ENCODE results near the gene DHRS3.

The DHRS3 gene

GRCh38 chr1:12537294-12537693 lies 80.7 kb downstream of the DHRS3 start:
- H3K27ac ChIP-seq (ENCODE audit: low read depth, low read length) = no peak overlapping the region
- H2AFZ ChIP-seq (ENCODE audit: low read length, unreplicated experiment) = no peak overlapping the region
- H3K4me1 ChIP-seq (ENCODE audit: control insufficient read depth, insufficient read depth, low read length, unreplicated experiment) = peaks cover 5% of the 10 kb centered on the region
- no peak overlapping the region for H3K4me3 ChIP-seq (ENCODE audit: low read depth, low read length)
- peaks cover 9% of the 10 kb centered on the region; the same call in 1 of the 2 replicates for H3K27me3 ChIP-seq (ENCODE audit: insufficient read depth, low read length)
- no peaks in the 10 kb centered on the region for H3K36me3 ChIP-seq (ENCODE audit: insufficient read depth, low read length)
- no peaks in the 10 kb centered on the region for H3K79me2 ChIP-seq (ENCODE audit: control insufficient read depth, insufficient read depth, low read length, unreplicated experiment)

- H3K27ac ChIP-seq (ENCODE audit: low read depth, low read length) = no peak overlapping the region
- no peak overlapping the region for H2AFZ ChIP-seq (ENCODE audit: low read length, unreplicated experiment)
- H3K4me3 ChIP-seq (ENCODE audit: low read depth, low read length) = no peak overlapping the region
- no peaks in the 10 kb centered on the region for H3K36me3 ChIP-seq (ENCODE audit: insufficient read depth, low read length)
- H3K4me1 ChIP-seq (ENCODE audit: control insufficient read depth, insufficient read depth, low read length, unreplicated experiment) = peaks cover 5% of the 10 kb centered on the region
- H3K79me2 ChIP-seq (ENCODE audit: control insufficient read depth, insufficient read depth, low read length, unreplicated experiment) = no peaks in the 10 kb centered on the region
- H3K27me3 ChIP-seq (ENCODE audit: insufficient read depth, low read length) = peaks cover 9% of the 10 kb centered on the region; the same call in 1 of the 2 replicates
Measured at GRCh38 chr1:12536023-12536639, 81.9 kb downstream of the DHRS3 start.

- H3K4me1 ChIP-seq (ENCODE audit: control insufficient read depth, insufficient read depth, low read length, unreplicated experiment) = peaks cover 10% of the 10 kb centered on the region
- peaks cover 8% of the 10 kb centered on the region; the same call in 1 of the 2 replicates for H3K27me3 ChIP-seq (ENCODE audit: insufficient read depth, low read length)
- no peaks in the 10 kb centered on the region for H3K36me3 ChIP-seq (ENCODE audit: insufficient read depth, low read length)
- no peak overlapping the region for H3K27ac ChIP-seq (ENCODE audit: low read depth, low read length)
- no peak overlapping the region for H2AFZ ChIP-seq (ENCODE audit: low read length, unreplicated experiment)
- no peak overlapping the region for H3K4me3 ChIP-seq (ENCODE audit: low read depth, low read length)
- no peaks in the 10 kb centered on the region for H3K79me2 ChIP-seq (ENCODE audit: control insufficient read depth, insufficient read depth, low read length, unreplicated experiment)
Measured at GRCh38 chr1:12532405-12533315, 85.3 kb downstream of the DHRS3 start.

GRCh38 chr1:12531179-12531499 lies 86.9 kb downstream of the DHRS3 start:
- Histone ChIP-seq H3K79me2 (ENCODE audit: control insufficient read depth, insufficient read depth, low read length, unreplicated experiment) (no peaks in the 10 kb centered on the region), H3K4me1 (ENCODE audit: control insufficient read depth, insufficient read depth, low read length, unreplicated experiment) (peaks cover 10% of the 10 kb centered on the region), H3K27ac (ENCODE audit: low read depth, low read length) (no peak overlapping the region), H3K4me3 (ENCODE audit: low read depth, low read length) (no peak overlapping the region), H2AFZ (ENCODE audit: low read length, unreplicated experiment) (no peak overlapping the region), H3K36me3 (ENCODE audit: insufficient read depth, low read length) (no peaks in the 10 kb centered on the region), H3K27me3 (ENCODE audit: insufficient read depth, low read length) (peaks cover 3% of the 10 kb centered on the region; the same call in 1 of the 2 replicates)

GRCh38 chr1:12530462-12531178 lies 87.4 kb downstream of the DHRS3 start:
- Histone ChIP-seq H3K36me3 (ENCODE audit: insufficient read depth, low read length) (no peaks in the 10 kb centered on the region), H3K4me3 (ENCODE audit: low read depth, low read length) (no peak overlapping the region), H3K4me1 (ENCODE audit: control insufficient read depth, insufficient read depth, low read length, unreplicated experiment) (peaks cover 12% of the 10 kb centered on the region), H3K79me2 (ENCODE audit: control insufficient read depth, insufficient read depth, low read length, unreplicated experiment) (no peaks in the 10 kb centered on the region), H3K27ac (ENCODE audit: low read depth, low read length) (no peak overlapping the region), H2AFZ (ENCODE audit: low read length, unreplicated experiment) (no peak overlapping the region), H3K27me3 (ENCODE audit: insufficient read depth, low read length) (peaks cover 2% of the 10 kb centered on the region; the same call in 1 of the 2 replicates)

DNA sequence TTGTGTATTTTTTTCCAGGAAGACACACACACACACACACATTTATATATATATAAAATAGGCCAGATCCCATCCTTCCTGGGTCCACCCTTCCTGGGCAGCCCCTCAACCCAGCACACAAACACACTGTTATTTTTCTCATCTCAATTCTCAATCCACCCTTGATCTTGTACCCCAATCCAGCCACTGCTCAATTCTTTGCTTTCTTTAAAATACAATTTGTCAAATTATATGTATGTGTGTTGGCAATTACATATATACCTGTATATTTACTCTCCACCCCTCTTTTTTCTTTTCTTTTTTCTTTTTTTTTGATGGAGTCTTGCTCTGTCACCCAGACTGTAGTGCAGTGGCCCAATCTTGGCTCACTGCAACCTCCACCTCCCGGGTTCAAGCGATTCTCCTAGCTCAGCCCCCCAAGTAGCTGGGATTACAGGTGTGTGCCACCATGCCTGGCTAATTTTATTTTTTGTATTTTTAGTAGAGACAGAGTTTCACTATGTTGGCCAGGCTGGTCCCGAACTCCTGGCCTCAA lies 88.3 kb downstream of the DHRS3 start:
- H3K79me2 ChIP-seq (ENCODE audit: control insufficient read depth, insufficient read depth, low read length, unreplicated experiment) = no peaks in the 10 kb centered on the region
- H3K4me1 ChIP-seq (ENCODE audit: control insufficient read depth, insufficient read depth, low read length, unreplicated experiment) = peaks cover 13% of the 10 kb centered on the region
- H3K27me3 ChIP-seq (ENCODE audit: insufficient read depth, low read length) = no peaks in the 10 kb centered on the region
- H2AFZ ChIP-seq (ENCODE audit: low read length, unreplicated experiment) = no peak overlapping the region
- H3K4me3 ChIP-seq (ENCODE audit: low read depth, low read length) = no peak overlapping the region
- H3K36me3 ChIP-seq (ENCODE audit: insufficient read depth, low read length) = no peaks in the 10 kb centered on the region
- no peak overlapping the region for H3K27ac ChIP-seq (ENCODE audit: low read depth, low read length)

DNA sequence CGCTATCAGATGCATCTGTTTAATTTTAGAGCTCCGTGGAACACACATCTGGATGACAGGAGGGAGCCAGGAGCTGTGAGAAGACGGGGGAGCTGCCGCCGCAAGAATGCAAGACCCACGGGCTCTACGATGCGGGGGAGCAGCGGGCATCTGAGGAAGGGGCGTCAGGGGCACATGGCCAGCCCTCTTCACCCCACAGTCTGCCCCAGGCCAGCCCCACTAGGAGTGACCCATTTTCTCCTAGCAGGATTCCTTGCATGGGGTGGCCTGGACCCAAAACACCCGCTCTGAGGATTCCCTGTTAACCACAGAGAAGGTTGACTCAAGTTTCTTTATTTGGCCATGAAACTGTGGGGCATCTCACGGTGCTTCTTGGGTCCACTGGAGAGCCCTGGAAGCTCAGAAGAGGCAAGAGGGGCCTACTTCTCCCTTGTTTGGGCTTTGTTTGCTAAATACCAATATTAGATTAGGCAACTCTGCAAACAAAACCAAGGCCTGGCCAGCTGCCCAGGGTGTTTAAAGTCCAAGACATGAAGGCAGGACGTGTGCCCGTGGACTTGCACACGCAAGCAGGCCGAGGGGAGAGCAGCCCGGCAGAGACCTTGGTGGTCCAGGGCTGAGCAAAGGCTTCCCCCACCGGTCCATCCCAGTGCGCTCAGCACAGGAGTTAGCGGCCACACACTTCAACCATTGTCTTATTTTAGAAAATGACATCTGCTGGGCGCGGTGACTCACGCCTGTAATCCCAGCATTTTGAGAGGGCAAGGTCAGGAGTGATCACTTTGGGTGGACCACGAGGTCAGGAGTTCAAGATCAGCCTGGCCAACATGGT lies 89.8 kb downstream of the DHRS3 start:
- Histone ChIP-seq H3K27ac (ENCODE audit: low read depth, low read length) (no peak overlapping the region), H2AFZ (ENCODE audit: low read length, unreplicated experiment) (no peak overlapping the region), H3K4me1 (ENCODE audit: control insufficient read depth, insufficient read depth, low read length, unreplicated experiment) (peaks cover 13% of the 10 kb centered on the region)

GRCh38 chr1:12527564-12527963 lies 90.4 kb downstream of the DHRS3 start:
- peaks cover 13% of the 10 kb centered on the region for H3K4me1 ChIP-seq (ENCODE audit: control insufficient read depth, insufficient read depth, low read length, unreplicated experiment)
- H3K4me3 ChIP-seq (ENCODE audit: low read depth, low read length) = no peak overlapping the region
- no peaks in the 10 kb centered on the region for H3K36me3 ChIP-seq (ENCODE audit: insufficient read depth, low read length)
- H3K27ac ChIP-seq (ENCODE audit: low read depth, low read length) = no peak overlapping the region
- no peaks in the 10 kb centered on the region for H3K79me2 ChIP-seq (ENCODE audit: control insufficient read depth, insufficient read depth, low read length, unreplicated experiment)
- H2AFZ ChIP-seq (ENCODE audit: low read length, unreplicated experiment) = no peak overlapping the region
- no peaks in the 10 kb centered on the region for H3K27me3 ChIP-seq (ENCODE audit: insufficient read depth, low read length)

More for the DNA sequence above, 89.8 kb downstream of the DHRS3 start:
- Histone ChIP-seq H3K27me3 (ENCODE audit: insufficient read depth, low read length) (no peaks in the 10 kb centered on the region), H3K79me2 (ENCODE audit: control insufficient read depth, insufficient read depth, low read length, unreplicated experiment) (no peaks in the 10 kb centered on the region), H3K36me3 (ENCODE audit: insufficient read depth, low read length) (no peaks in the 10 kb centered on the region), H3K4me3 (ENCODE audit: low read depth, low read length) (no peak overlapping the region)

DNA sequence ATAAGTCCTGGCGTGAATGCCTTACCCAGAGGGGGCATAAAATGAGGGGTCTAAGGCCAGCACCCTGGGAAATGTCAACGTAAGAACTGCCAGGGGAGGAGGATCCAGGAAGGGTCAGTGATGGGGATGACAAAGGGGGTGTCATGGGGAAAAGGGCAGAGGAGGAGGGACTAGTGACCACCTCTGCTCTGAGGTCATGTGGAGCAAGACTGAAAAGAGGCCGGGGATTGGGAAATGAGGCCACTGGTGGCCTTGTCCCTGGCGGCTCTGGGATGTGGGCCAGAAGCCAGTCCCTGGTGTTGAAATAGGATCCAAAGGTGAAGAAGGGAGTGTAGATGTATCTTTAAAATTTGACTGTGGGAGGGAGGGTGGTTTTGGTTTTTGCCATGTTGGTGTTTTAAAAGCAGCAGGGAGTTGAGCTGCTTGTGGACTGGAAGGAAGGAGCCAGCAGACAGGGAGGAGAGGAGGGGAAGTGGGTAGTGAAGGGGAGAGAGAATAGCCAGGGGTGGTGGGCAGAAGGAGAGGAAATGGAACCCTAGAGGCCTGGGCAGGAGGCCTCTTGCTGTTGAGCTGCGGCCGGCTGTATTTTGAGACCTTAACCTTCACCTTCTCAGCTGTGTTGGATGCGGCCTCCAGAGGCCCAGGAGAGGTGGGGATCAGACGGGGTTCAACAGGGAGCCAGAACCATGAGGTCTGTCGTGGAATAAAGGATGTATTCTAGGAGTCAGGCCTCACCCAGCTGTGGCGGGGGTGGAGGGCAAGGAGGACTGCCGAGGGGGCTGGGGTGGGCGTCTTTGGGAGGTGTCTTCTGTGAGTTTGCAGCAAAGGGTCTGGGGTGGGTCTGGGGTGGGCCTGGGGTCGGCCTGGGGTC lies 92.5 kb downstream of the DHRS3 start:
- H3K4me3 ChIP-seq (ENCODE audit: low read depth, low read length) = no peak overlapping the region

More for the DNA sequence above, 92.5 kb downstream of the DHRS3 start:
- Histone ChIP-seq H3K27ac (ENCODE audit: low read depth, low read length) (no peak overlapping the region), H3K4me1 (ENCODE audit: control insufficient read depth, insufficient read depth, low read length, unreplicated experiment) (peaks cover 13% of the 10 kb centered on the region), H3K27me3 (ENCODE audit: insufficient read depth, low read length) (no peaks in the 10 kb centered on the region), H3K36me3 (ENCODE audit: insufficient read depth, low read length) (no peaks in the 10 kb centered on the region), H2AFZ (ENCODE audit: low read length, unreplicated experiment) (no peak overlapping the region), H3K79me2 (ENCODE audit: control insufficient read depth, insufficient read depth, low read length, unreplicated experiment) (no peaks in the 10 kb centered on the region)
